HEK293 (cell line): ENCODE data around the gene RIPPLY2.

Source experiments
- GLIS2 ChIP-seq: fragments of 450-650 bp; formaldehyde crosslinking; IDR thresholded peaks from 2 replicates; pipeline ENCODE4 v1.5.1; 2016; ENCODE audit warnings: missing biosample characterization, missing genetic modification characterization
- REST ChIP-seq: fragments of 450-650 bp; formaldehyde crosslinking; IDR thresholded peaks from 2 replicates; pipeline ENCODE4 v1.5.1; 2016; ENCODE audit warnings: missing biosample characterization, missing genetic modification characterization
- SETDB1 ChIP-seq: IDR thresholded peaks from one replicate; pipeline ENCODE4 v1.6.1; 2017; ENCODE audit warnings: mild to moderate bottlenecking, low read length, moderate library complexity, mixed read lengths; ENCODE audit not compliant: insufficient read length
- TSHZ1 ChIP-seq: fragments of 450-650 bp; formaldehyde crosslinking; IDR thresholded peaks from 2 replicates; pipeline ENCODE4 v1.5.1; 2016; ENCODE audit warnings: missing biosample characterization, missing genetic modification characterization, borderline replicate concordance
- ZBTB11 ChIP-seq: fragments of 450-650 bp; formaldehyde crosslinking; conservative IDR thresholded peaks from 2 replicates; pipeline ENCODE4 v1.5.1; 2016; ENCODE audit warnings: low read depth, missing biosample characterization, missing genetic modification characterization
- ZFP3 ChIP-seq: fragments of 450-650 bp; formaldehyde crosslinking; IDR thresholded peaks from 2 replicates; pipeline ENCODE4 v1.5.1; 2016; ENCODE audit warnings: low read depth, missing biosample characterization, missing genetic modification characterization
- ZFP69B ChIP-seq: fragments of 450-650 bp; formaldehyde crosslinking; IDR thresholded peaks from 2 replicates; pipeline ENCODE4 v1.5.1; 2016; ENCODE audit warnings: missing biosample characterization, missing genetic modification characterization
- ZNF121 ChIP-seq: fragments of 450-650 bp; formaldehyde crosslinking; IDR thresholded peaks from 2 replicates; pipeline ENCODE4 v1.5.1; 2016; ENCODE audit warnings: missing biosample characterization, missing genetic modification characterization
- ZNF146 ChIP-seq: fragments of 450-650 bp; formaldehyde crosslinking; IDR thresholded peaks from 2 replicates; pipeline ENCODE4 v1.5.1; 2016; ENCODE audit warnings: missing biosample characterization, missing genetic modification characterization
- ZNF24 ChIP-seq: fragments of 450-650 bp; formaldehyde crosslinking; IDR thresholded peaks from 2 replicates; pipeline ENCODE4 v1.5.1; 2016; ENCODE audit warnings: missing biosample characterization, missing genetic modification characterization
- ZNF26 ChIP-seq: fragments of 450-650 bp; formaldehyde crosslinking; IDR thresholded peaks from 2 replicates; pipeline ENCODE4 v1.5.1; 2016; ENCODE audit warnings: missing biosample characterization, missing genetic modification characterization
- ZNF366 ChIP-seq: fragments of 450-650 bp; formaldehyde crosslinking; conservative IDR thresholded peaks from 2 replicates; pipeline ENCODE4 v1.5.1; 2016; ENCODE audit warnings: missing biosample characterization, missing genetic modification characterization
- ZNF391 ChIP-seq: fragments of 450-650 bp; formaldehyde crosslinking; IDR thresholded peaks from 2 replicates; pipeline ENCODE4 v1.5.1; 2016; ENCODE audit warnings: low read depth, missing biosample characterization, missing genetic modification characterization, borderline replicate concordance
- ZNF398 ChIP-seq: fragments of 450-650 bp; formaldehyde crosslinking; IDR thresholded peaks from 2 replicates; pipeline ENCODE4 v1.5.1; 2017; ENCODE audit warnings: missing biosample characterization, missing genetic modification characterization
- ZNF416 ChIP-seq: fragments of 450-650 bp; formaldehyde crosslinking; IDR thresholded peaks from 2 replicates; pipeline ENCODE4 v1.5.1; 2016; ENCODE audit warnings: missing biosample characterization, missing genetic modification characterization
- ZNF426 ChIP-seq: fragments of 450-650 bp; formaldehyde crosslinking; IDR thresholded peaks from 2 replicates; pipeline ENCODE4 v1.5.1; 2017; ENCODE audit warnings: missing biosample characterization, missing genetic modification characterization, mild to moderate bottlenecking, inconsistent platforms, moderate library complexity
- ZNF48 ChIP-seq: fragments of 450-650 bp; formaldehyde crosslinking; IDR thresholded peaks from 2 replicates; pipeline ENCODE4 v1.5.1; 2016; ENCODE audit warnings: missing biosample characterization, missing genetic modification characterization
- ZNF510 ChIP-seq: fragments of 450-650 bp; formaldehyde crosslinking; IDR thresholded peaks from 2 replicates; pipeline ENCODE4 v1.5.1; 2018; ENCODE audit warnings: mild to moderate bottlenecking, missing genetic modification characterization, missing biosample characterization; ENCODE audit not compliant: insufficient replicate concordance
- ZNF585B ChIP-seq: fragments of 450-650 bp; formaldehyde crosslinking; IDR thresholded peaks from 2 replicates; pipeline ENCODE4 v1.5.1; 2016; ENCODE audit warnings: missing biosample characterization, missing genetic modification characterization
- ZNF596 ChIP-seq: fragments of 450-650 bp; IDR thresholded peaks from 2 replicates; pipeline ENCODE4 v1.5.0; 2018; ENCODE audit warnings: missing biosample characterization, mild to moderate bottlenecking, missing genetic modification characterization, moderate library complexity
- ZNF621 ChIP-seq: fragments of 450-650 bp; formaldehyde crosslinking; IDR thresholded peaks from 2 replicates; pipeline ENCODE4 v1.5.1; 2017; ENCODE audit warnings: missing biosample characterization, missing genetic modification characterization
- ZNF624 ChIP-seq: fragments of 450-650 bp; formaldehyde crosslinking; IDR thresholded peaks from 2 replicates; pipeline ENCODE4 v1.5.1; 2017; ENCODE audit warnings: missing biosample characterization, missing genetic modification characterization
- ZNF654 ChIP-seq: fragments of 450-650 bp; formaldehyde crosslinking; IDR thresholded peaks from 2 replicates; pipeline ENCODE4 v1.5.1; 2016; ENCODE audit warnings: low read depth, missing biosample characterization, missing genetic modification characterization
- ZNF76 ChIP-seq: fragments of 450-650 bp; formaldehyde crosslinking; IDR thresholded peaks from 2 replicates; pipeline ENCODE4; 2016; ENCODE audit warnings: low read depth, missing biosample characterization, missing genetic modification characterization, borderline replicate concordance
- ZNF776 ChIP-seq: fragments of 450-650 bp; formaldehyde crosslinking; IDR thresholded peaks from 2 replicates; pipeline ENCODE4 v1.5.0; 2017; ENCODE audit warnings: missing biosample characterization, missing genetic modification characterization, borderline replicate concordance
- ZNF792 ChIP-seq: fragments of 450-650 bp; formaldehyde crosslinking; IDR thresholded peaks from 2 replicates; pipeline ENCODE4 v1.5.1; 2016; ENCODE audit warnings: missing biosample characterization, missing genetic modification characterization

The RIPPLY2 gene

GRCh38 chr6:83867527-83868161 is 14.5 kb downstream of the RIPPLY2 start (continued):
- TF ChIP-seq ZBTB11 = no peak
- TF ChIP-seq ZNF510 (tag by site-specific recombination) = peak; percentile 96
- no peak for TF ChIP-seq ZNF776 (tag by site-specific recombination)
- TF ChIP-seq ZNF416 (tag by site-specific recombination) = peak; percentile 90; the same call in 1 of the 2 replicates
- no peak for TF ChIP-seq ZNF48 (tag by site-specific recombination)
- TF ChIP-seq ZNF391 (tag by site-specific recombination) = peak; percentile 60; the same call in 1 of the 2 replicates
- no peak; the same call in 1 of the 2 replicates for TF ChIP-seq TSHZ1
- TF ChIP-seq ZNF26 (tag by site-specific recombination) = peak; percentile 79
- TF ChIP-seq ZNF585B (tag by site-specific recombination) = peak; percentile 91
- TF ChIP-seq ZNF792 (tag by site-specific recombination) = no peak
- peak; percentile 35; the same call in 1 of the 2 replicates for TF ChIP-seq ZNF76 (tag by site-specific recombination)
- no peak for TF ChIP-seq ZNF426
- peak; percentile 85 for TF ChIP-seq ZNF24
- no peak for TF ChIP-seq ZNF624
- TF ChIP-seq ZNF366 (tag by site-specific recombination) = 0 out of 2 replicates have a peak, but pooled peaks have one; percentile 17
- peak; percentile 51 for TF ChIP-seq ZNF398 (tag by site-specific recombination)
- TF ChIP-seq GLIS2 = no peak
- TF ChIP-seq ZFP69B (tag by site-specific recombination) = no peak
- no peak for TF ChIP-seq REST (tag by site-specific recombination)
- no peak for TF ChIP-seq ZNF621
- peak; percentile 100 for TF ChIP-seq SETDB1
- no peak for TF ChIP-seq ZNF654 (tag by site-specific recombination)
- no peak for TF ChIP-seq ZNF121 (tag by site-specific recombination)
- TF ChIP-seq ZFP3 (tag by site-specific recombination) = no peak
- no peak for TF ChIP-seq ZNF596 (tag by site-specific recombination)
- TF ChIP-seq ZNF146 (tag by site-specific recombination) = peak; percentile 20; the same call in 1 of the 2 replicates
